ENCODE measurements around the gene CTDSP1. TPM values are rescaled to one million over a fixed set of nuclear protein-coding genes. Genes with fewer than 3 reads are reported as not detected.
A peak's percentile ranks its signal among the peaks of the same experiment; 100 is the strongest.

Gene CTDSP1
- total RNA-seq, 1 experiment from 2014 or later = 25.4 TPM

Small RNAs within 50 kb of the gene (microRNA-seq; reads per million reads assigned to microRNA genes)
- 1,242 reads per million, percentile 90 among the genes with 10 or more reads in this experiment for gene MIR26B (ENCODE audit: borderline number of aligned reads)

Other genes with a start within 250 kb of the CTDSP1 start
- gene CXCR1, start 232.9 kb upstream of the CTDSP1 start, total RNA-seq (2021) = not detected in 3 replicates
- gene ARPC2, start 182.7 kb upstream of the CTDSP1 start, total RNA-seq (2021) = 169 to 184 TPM (median 173 TPM) in 3 replicates
- 0.20 to 0.39 TPM (median 0.25 TPM) in 3 replicates for gene GPBAR1, start 138.9 kb upstream of the CTDSP1 start, total RNA-seq (2021)
- 113 to 125 TPM (median 115 TPM) in 3 replicates for gene AAMP, start 129.7 kb upstream of the CTDSP1 start, total RNA-seq (2021)
- gene PNKD, start 129.3 kb upstream of the CTDSP1 start, total RNA-seq (2021) = 45.0 to 49.8 TPM (median 45.8 TPM) in 3 replicates
- 23.5 to 30.1 TPM (median 26.5 TPM) in 3 replicates for gene TMBIM1, start 107.4 kb upstream of the CTDSP1 start, total RNA-seq (2021)
- gene CATIP, start 43.0 kb upstream of the CTDSP1 start, total RNA-seq (2021) = 0.25 to 0.26 TPM in 2 of 3 replicates, not detected in the other
- 0.25 to 0.55 TPM (median 0.31 TPM) in 3 replicates for gene SLC11A1, start 17.6 kb upstream of the CTDSP1 start, total RNA-seq (2021)
- 2.9 to 3.8 TPM (median 3.0 TPM) in 3 replicates for gene VIL1, start 19.3 kb downstream of the CTDSP1 start, total RNA-seq (2021)
- 18.6 to 21.6 TPM (median 20.2 TPM) in 3 replicates for gene USP37, start 168.5 kb downstream of the CTDSP1 start, total RNA-seq (2021)
- gene CNOT9, start 169.0 kb downstream of the CTDSP1 start, total RNA-seq (2021) = 61.9 to 67.0 TPM (median 62.6 TPM) in 3 replicates
- 0.11 to 0.28 TPM (median 0.14 TPM) in 3 replicates for gene PLCD4, start 208.0 kb downstream of the CTDSP1 start, total RNA-seq (2021)

Measured in WTC11 (cell line).